Endothelial cell of umbilical vein (primary cell): ENCODE data around the gene RPL36AL. TPM values are rescaled to one million over a fixed set of nuclear protein-coding genes. Genes with fewer than 3 reads are reported as not detected.
A peak's percentile ranks its signal among the peaks of the same experiment; 100 is the strongest.

Experiments
- BruUV-seq: library from RNA; stranded (reverse); fragments of 400-500 nt; replicated peaks from 2 replicates; lab custom pipeline; 2021; lab: Mats Ljungman, UMichigan
- CTCF ChIA-PET: fragments of 300-600, 350-600 bp; sonication (Branson Sonifier 250); formaldehyde crosslinking; loops from one replicate; lab custom pipeline; 2021; ENCODE audit warnings: antibody characterized with exemption, inconsistent platforms; lab: Charles Lee
- POLR2A ChIA-PET: fragments of 300-600, 350-600 bp; sonication (Branson Sonifier 250); formaldehyde crosslinking; loops from one replicate; lab custom pipeline; 2021; ENCODE audit warnings: antibody characterized with exemption, inconsistent platforms; lab: Charles Lee
- DNase-seq: peaks from one replicate; pipeline ENCODE4 v3.0.0-alpha.2; 2011; ENCODE audit warnings: low read depth, low spot score
- FAIRE-seq: peaks from 2 replicates; lab custom pipeline; 2011; peaks lifted over from hg19 to GRCh38; lab: Jason Lieb, UNC
- H2AFZ ChIP-seq: 2 replicates; pipeline ENCODE4 v1.6.0; 2012; ENCODE audit warnings: low read depth, low read length, control low read depth, inconsistent platforms
- H3K27ac ChIP-seq: 2 replicates; pipeline ENCODE4 v1.5.1; 2011; ENCODE audit warnings: low read depth, mild to moderate bottlenecking, control low read depth, low read length, moderate library complexity; ENCODE audit not compliant: insufficient read depth
- H3K27me3 ChIP-seq, 2 experiments: 2 replicates each; pipeline versions ENCODE4 v1.6.0 to v1.6.1; 2011; ENCODE audit warnings: low read length in 2 of 2, mixed read lengths in 1 of 2; ENCODE audit not compliant: control insufficient read depth in 2 of 2, insufficient read depth in 2 of 2
- H3K36me3 ChIP-seq, 2 experiments: 2 replicates in 1 of 2; 3 replicates in 1 of 2; pipeline ENCODE4 v1.5.1; 2011; ENCODE audit warnings: low read length in 2 of 2, mild to moderate bottlenecking in 1 of 2, moderate library complexity in 1 of 2; ENCODE audit not compliant: control insufficient read depth in 2 of 2, insufficient read depth in 2 of 2; ENCODE audit errors: extremely low read depth in 1 of 2
- H3K4me1 ChIP-seq: 3 replicates; pipeline ENCODE4 v1.5.1; 2011; ENCODE audit warnings: mild to moderate bottlenecking, low read length; ENCODE audit not compliant: control insufficient read depth, insufficient read depth; ENCODE audit errors: extremely low read depth
- H3K4me2 ChIP-seq: 2 replicates; pipeline ENCODE4 v1.6.1; 2011; ENCODE audit warnings: low read length, control low read depth, mixed read lengths; ENCODE audit not compliant: insufficient read depth
- H3K4me3 ChIP-seq, 3 experiments: fragments of 200-600 bp in 1 of 3; sonication (generic), shearing (Covaris generic) in 1 of 3; replicated peaks in 1 of 3; 2 replicates each; pipeline ENCODE4 v1.5.1; 2011 to 2016; ENCODE audit warnings: control low read depth in 3 of 3, low read length in 3 of 3, mild to moderate bottlenecking in 2 of 3, inconsistent platforms in 1 of 3, low read depth in 1 of 3, moderate library complexity in 1 of 3; ENCODE audit not compliant: insufficient read depth in 1 of 3
- H3K79me2 ChIP-seq: 2 replicates; pipeline ENCODE4 v1.6.0; 2012; ENCODE audit warnings: low read length, inconsistent platforms; ENCODE audit not compliant: control insufficient read depth, insufficient read depth
- H3K9ac ChIP-seq: replicated peaks from 2 replicates; pipeline ENCODE3; 2011; ENCODE audit warnings: low read length, control low read depth; ENCODE audit not compliant: insufficient read depth; ENCODE audit errors: extremely low read depth
- H3K9me1 ChIP-seq: replicated peaks from 3 replicates; pipeline ENCODE4 v1.6.0; 2011; ENCODE audit warnings: mild to moderate bottlenecking, low read length; ENCODE audit not compliant: control insufficient read depth, insufficient read depth; ENCODE audit errors: extremely low read depth
- H3K9me3 ChIP-seq: replicated peaks from 2 replicates; pipeline ENCODE4 v1.5.1; 2012; ENCODE audit warnings: low read length, inconsistent platforms; ENCODE audit not compliant: control insufficient read depth, insufficient read depth
- H4K20me1 ChIP-seq: replicated peaks from 2 replicates; pipeline ENCODE3; 2011; ENCODE audit warnings: mild to moderate bottlenecking, low read length; ENCODE audit not compliant: control insufficient read depth, insufficient read depth; ENCODE audit errors: extremely low read depth
- EZH2 ChIP-seq: IDR thresholded peaks from 2 replicates; pipeline ENCODE4 v1.6.1; 2012; ENCODE audit warnings: borderline replicate concordance, low read depth, mild to moderate bottlenecking, moderate library complexity, low read length, inconsistent platforms; ENCODE audit not compliant: severe bottlenecking
- FOS ChIP-seq: IDR thresholded peaks from 2 replicates; pipeline ENCODE4 v1.6.1; 2011; ENCODE audit warnings: mild to moderate bottlenecking, low read length, moderate library complexity, borderline replicate concordance; ENCODE audit not compliant: insufficient read depth
- GATA2 ChIP-seq: IDR thresholded peaks from 2 replicates; pipeline ENCODE4 v1.7.0; 2011; ENCODE audit warnings: low read depth, mild to moderate bottlenecking, moderate library complexity, mixed read lengths, low read length; ENCODE audit not compliant: insufficient read length, insufficient read depth
- JUN ChIP-seq: IDR thresholded peaks from 2 replicates; pipeline ENCODE4 v1.6.1; 2011; ENCODE audit warnings: borderline replicate concordance, low read depth; ENCODE audit not compliant: insufficient read length, insufficient read depth
- MYC ChIP-seq: IDR thresholded peaks from one replicate; pipeline ENCODE4 v1.6.1; 2011; ENCODE audit warnings: mild to moderate bottlenecking, low read depth, low read length
- POLR2A ChIP-seq: IDR thresholded peaks from 2 replicates; pipeline ENCODE4 v1.6.1; 2012; ENCODE audit warnings: low read depth, mild to moderate bottlenecking, control low read depth, low read length
- POLR2AphosphoS5 ChIP-seq: IDR thresholded peaks from 2 replicates; pipeline ENCODE4 v1.6.1; 2012; ENCODE audit warnings: low read depth, mild to moderate bottlenecking, control low read depth, low read length, moderate library complexity; ENCODE audit not compliant: insufficient read depth
- dilution Hi-C: fragments of 300-500 bp; cut with MboI; formaldehyde crosslinking; loops from one replicate; pipeline ENCODE4 v1.15.0; 2019; ENCODE audit warnings: low sequenced_read_pairs; ENCODE audit not compliant: extremely low pct_ligation_motif_present
- intact Hi-C: fragments of 100-400 bp; cut with micrococcal nuclease; formaldehyde crosslinking; loops from one replicate; pipeline ENCODE4 v1.10.0; 2022
- polyA plus RNA-seq, 4 experiments: library from polyadenylated mRNA; depleted of rRNA in 3 of 4; stranded (reverse) in 3 of 4; unstranded in 1 of 4; fragments of >200 nt; gene quantifications; 2 replicates each; pipeline versions ENCODE4 v1.2.1 to v1.2.3, GENCODE V29; 2011 to 2012; ENCODE audit warnings: missing spikeins in 1 of 4
- total RNA-seq: library from RNA; stranded (reverse); gene quantifications from 2 replicates; pipeline ENCODE4 v1.2.3, GENCODE V29; 2021
- TF ChIP-seq, protein P1 (sequence below): IDR thresholded peaks from 2 replicates; pipeline ENCODE4 v1.6.1; 2011; ENCODE audit not compliant: insufficient read depth, insufficient read length
- TF ChIP-seq, protein P2 (sequence below), 2 donors: IDR thresholded peaks; 1 replicate in 1 of 2; 2 replicates in 1 of 2; pipeline ENCODE4 v1.5.1; 2011; ENCODE audit warnings: low read length in 2 of 2, mild to moderate bottlenecking in 2 of 2, moderate library complexity in 2 of 2, control low read depth in 1 of 2, inconsistent platforms in 1 of 2, low read depth in 1 of 2; ENCODE audit not compliant: insufficient read depth in 1 of 2; ENCODE audit errors: extremely low read depth in 1 of 2

RPL36AL gene
- total and polyA plus RNA-seq, 2 donors (not counting 3 experiments of a cell fraction or from before 2014, with no cell fraction given) = 174 to 251 TPM

DNA sequence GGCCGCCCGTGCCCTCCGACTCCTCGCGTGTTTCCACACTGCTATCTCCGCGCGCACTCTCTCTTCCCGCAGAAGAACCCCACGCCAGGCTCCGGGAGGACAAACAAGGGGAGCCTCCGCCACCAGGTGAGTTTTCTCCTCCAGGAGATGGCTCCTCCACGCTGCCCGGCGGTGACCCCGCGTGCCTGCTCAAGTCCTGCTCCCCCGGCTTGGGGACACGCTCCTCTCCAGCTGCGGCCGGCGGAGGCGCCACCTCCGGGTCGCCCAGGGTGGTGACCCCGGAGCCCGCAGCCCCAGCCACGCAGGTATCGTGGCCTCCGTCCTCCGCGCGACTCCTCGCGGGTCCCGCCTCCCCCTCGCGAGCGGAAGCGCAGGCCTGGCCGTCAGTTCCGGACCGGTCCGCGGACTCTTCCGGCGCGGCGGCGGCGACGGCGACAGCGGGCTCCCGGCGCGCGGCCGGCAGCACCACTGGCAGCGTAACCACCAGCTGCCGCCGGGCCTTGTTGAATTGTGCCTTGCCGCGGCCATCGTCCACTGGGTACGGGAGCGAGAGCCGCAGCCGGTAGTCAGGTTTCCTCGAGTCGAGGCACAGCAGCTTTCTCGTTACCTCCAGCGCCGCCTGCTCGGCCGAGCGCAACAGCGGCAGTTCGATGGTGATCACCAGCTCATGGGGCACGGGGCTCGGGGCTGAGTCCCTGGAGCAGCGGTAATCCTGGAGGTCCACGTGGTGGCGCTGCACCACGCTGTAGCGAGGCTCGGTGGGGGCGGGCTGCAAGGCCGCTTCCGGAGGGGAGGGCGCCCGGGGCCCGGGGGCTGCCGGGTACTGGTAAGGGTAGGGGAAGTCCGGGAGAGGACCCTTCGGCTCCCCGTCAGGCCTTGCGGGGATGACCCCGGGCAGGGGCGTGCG lies 13.5 kb upstream of the RPL36AL start:
- POLR2A ChIA-PET = interaction anchor here (1.0 to 1.8 kb wide), 4 partner anchors 10 to 134 kb away, joined by 3 to 12 read pairs (median 10); partner anchors contain the start of genes KLHDC2, LRR1, MGAT2 and RPL36AL
- CTCF ChIA-PET = interaction anchor here (0.6 to 3.7 kb wide), 30 partner anchors 9 to 233 kb away, joined by 3 to 80 read pairs (median 5); partner anchors contain the start of genes KLHDC1, KLHDC2, LRR1 and MGAT2
- no peaks in the 10 kb centered on the region for H3K27me3 ChIP-seq
- peak; percentile 68 for FAIRE-seq
- H3K4me3 ChIP-seq = peak overlapping the region; percentile 79 to 98 (median 96)
- peak; percentile 96 for DNase-seq
- peak overlapping the region; percentile 90 for H3K27ac ChIP-seq
- intact Hi-C loops = loop anchor here (1.0 to 5.0 kb wide), 8 partner anchors 14 to 218 kb away; partner anchors contain the start of genes KLHDC1, KLHDC2, MGAT2 and NEMF
- H3K9ac ChIP-seq = peak overlapping the region; percentile 88
- peaks cover 16% of the 10 kb centered on the region for H3K4me1 ChIP-seq
- peaks cover 72% of the 10 kb centered on the region for H3K79me2 ChIP-seq
- H3K9me3 ChIP-seq = no peaks in the 10 kb centered on the region
- peak; percentile 83 for TF ChIP-seq POLR2AphosphoS5
- no peak for TF ChIP-seq JUN
- TF ChIP-seq EZH2 = no peak
- TF ChIP-seq, protein P1, sequence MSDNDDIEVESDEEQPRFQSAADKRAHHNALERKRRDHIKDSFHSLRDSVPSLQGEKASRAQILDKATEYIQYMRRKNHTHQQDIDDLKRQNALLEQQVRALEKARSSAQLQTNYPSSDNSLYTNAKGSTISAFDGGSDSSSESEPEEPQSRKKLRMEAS = peak; percentile 94
- TF ChIP-seq, protein P2, sequence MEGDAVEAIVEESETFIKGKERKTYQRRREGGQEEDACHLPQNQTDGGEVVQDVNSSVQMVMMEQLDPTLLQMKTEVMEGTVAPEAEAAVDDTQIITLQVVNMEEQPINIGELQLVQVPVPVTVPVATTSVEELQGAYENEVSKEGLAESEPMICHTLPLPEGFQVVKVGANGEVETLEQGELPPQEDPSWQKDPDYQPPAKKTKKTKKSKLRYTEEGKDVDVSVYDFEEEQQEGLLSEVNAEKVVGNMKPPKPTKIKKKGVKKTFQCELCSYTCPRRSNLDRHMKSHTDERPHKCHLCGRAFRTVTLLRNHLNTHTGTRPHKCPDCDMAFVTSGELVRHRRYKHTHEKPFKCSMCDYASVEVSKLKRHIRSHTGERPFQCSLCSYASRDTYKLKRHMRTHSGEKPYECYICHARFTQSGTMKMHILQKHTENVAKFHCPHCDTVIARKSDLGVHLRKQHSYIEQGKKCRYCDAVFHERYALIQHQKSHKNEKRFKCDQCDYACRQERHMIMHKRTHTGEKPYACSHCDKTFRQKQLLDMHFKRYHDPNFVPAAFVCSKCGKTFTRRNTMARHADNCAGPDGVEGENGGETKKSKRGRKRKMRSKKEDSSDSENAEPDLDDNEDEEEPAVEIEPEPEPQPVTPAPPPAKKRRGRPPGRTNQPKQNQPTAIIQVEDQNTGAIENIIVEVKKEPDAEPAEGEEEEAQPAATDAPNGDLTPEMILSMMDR (IDR thresholded peaks at IDR 0.05; ENCODE audit: extremely low read depth in 1 of 2, insufficient read depth in 1 of 2, low read depth in 1 of 2, low read length in 2 of 2) = peak; percentile 81 to 91
- TF ChIP-seq GATA2 = no peak
- peak; percentile 55 for TF ChIP-seq POLR2A
- no peak for TF ChIP-seq FOS
- peak; percentile 52 for TF ChIP-seq MYC
- BruUV-seq = no TSS peak
- peaks cover 2% of the 10 kb centered on the region for H4K20me1 ChIP-seq
- peak overlapping the region; percentile 97 for H3K4me2 ChIP-seq
- H3K36me3 ChIP-seq = peaks cover 0 to 8% of the 10 kb centered on the region in 2 experiments
- peak overlapping the region; percentile 53 for H2AFZ ChIP-seq
- dilution Hi-C loops = no loop called here
- no peaks in the 10 kb centered on the region for H3K9me1 ChIP-seq
